GM18502 (cell line): ENCODE data around the gene COL18A1.

ENCODE experiments used
- ATAC-seq: cut with Tn5 transposase; IDR thresholded peaks from one replicate; pipeline ENCODE4 v1.9.1; 2021; ENCODE audit warnings: mild to moderate bottlenecking; ENCODE audit not compliant: unreplicated experiment, poor library complexity

The COL18A1 gene

DNA sequence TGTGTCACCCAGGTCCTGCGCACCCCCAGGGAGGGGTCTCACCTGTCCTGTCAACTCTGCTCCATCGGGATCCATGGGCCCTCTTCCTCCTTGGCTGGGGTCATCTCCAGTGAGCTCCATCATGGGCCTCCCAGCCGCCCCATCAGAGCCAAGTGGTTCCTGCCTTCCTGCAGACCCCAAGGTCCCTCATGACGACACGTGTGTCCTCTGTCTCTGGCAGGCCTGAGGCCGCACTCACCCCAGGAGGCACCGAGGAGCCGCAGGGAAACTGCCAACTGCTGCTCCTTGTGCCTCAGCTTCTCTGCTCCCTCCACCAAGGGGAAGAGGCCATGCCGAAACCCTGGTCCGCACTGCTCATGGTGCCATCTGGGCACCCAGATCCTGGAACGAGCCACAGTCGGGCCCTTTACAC is 46.8 kb downstream of the COL18A1 start:
- ATAC-seq, result no peak

GRCh38 chr21:45452696-45453307 is 47.8 kb downstream of the COL18A1 start:
- no peak for ATAC-seq

DNA sequence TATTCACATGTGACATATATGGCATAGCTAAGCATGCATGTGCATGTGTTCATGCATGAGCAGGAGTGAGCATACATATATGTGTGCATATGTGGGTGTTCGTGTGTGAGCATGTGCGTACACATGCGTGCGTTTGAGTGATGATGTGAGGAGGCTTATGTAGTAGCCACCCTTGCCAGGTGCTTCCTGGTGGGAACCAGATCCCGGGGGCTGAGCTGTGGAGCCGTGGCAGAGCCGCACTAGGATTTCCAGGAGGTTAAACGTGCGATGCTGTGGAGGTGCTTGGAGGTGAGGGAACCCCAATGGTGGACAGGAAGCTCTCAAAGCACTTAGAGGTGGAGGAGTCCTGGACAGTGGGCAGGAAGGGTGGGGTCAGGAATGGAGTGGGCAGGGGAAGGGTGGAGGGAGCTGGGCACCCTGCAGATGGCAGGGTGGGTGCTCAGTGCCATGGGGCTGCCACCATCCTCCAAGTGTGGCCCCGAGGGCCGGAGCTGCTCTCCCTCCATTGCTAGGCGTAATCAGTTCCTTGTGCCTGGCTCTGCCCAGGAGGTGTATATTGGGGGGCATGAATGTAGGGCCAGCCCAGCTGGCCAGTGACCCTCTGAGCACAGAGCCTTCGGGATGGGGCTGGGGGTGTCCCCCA is 48.5 kb downstream of the COL18A1 start:
- no peak for ATAC-seq

- no peak for ATAC-seq
Observed at GRCh38 chr21:45454060-45454925, 49.3 kb downstream of the COL18A1 start.

DNA sequence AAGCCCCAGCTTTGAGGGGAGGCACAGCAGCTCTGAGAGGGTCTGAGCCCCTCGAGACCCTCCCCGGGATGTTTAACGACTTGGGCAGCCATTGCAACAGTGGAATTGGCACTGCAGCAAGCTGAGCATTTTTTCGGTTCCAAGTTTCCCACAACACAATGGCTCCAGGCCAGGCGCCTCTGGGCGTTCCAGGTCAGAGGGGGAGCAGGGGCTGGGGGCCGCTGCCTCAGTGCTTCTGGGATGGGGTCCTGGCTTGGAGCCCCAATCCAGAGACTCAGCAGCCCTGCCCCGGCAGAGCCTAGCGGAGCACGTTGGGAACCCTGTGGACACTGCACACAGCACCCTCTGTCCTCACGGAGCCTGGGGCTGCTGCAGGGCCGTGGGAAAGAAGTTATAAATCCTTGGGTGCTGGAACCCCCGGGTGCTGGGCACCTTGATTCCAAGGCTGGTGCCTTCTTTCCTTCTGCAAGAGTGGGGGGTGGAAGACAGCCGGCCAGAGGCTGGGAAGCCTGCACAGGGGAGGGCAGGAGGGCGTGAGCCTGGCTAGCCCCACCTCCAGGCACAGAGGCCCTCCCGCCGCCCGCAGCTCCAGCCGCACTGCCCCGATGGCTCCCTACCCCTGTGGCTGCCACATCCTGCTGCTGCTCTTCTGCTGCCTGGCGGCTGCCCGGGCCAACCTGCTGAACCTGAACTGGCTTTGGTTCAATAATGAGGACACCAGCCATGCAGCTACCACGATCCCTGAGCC is 50.1 kb downstream of the COL18A1 start:
- ATAC-seq, result no peak

GRCh38 chr21:45455674-45456583 is 51.0 kb downstream of the COL18A1 start:
- no peak for ATAC-seq

DNA sequence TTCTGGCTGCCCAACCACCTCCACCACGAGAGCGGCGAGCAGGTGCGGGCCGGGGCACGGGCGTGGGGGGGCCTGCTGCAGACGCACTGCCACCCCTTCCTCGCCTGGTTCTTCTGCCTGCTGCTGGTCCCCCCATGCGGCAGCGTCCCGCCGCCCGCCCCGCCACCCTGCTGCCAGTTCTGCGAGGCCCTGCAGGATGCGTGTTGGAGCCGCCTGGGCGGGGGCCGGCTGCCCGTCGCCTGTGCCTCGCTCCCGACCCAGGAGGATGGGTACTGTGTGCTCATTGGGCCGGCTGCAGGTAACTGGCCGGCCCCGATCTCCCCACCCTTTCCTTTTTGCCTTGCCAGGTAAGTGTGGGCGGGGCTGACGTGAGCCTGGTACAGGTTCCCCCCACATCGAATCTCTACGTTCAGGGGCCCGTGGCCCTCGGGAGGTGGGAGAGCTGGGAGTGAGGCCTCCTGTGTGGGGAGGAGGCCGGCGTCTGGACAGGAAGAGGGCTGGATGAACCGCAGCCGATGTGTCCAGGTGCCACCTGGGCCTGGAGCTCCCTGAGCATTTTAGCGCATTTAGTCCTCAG is 51.7 kb downstream of the COL18A1 start:
- no peak for ATAC-seq

GRCh38 chr21:45457161-45457831 is 52.3 kb downstream of the COL18A1 start:
- no peak for ATAC-seq

DNA sequence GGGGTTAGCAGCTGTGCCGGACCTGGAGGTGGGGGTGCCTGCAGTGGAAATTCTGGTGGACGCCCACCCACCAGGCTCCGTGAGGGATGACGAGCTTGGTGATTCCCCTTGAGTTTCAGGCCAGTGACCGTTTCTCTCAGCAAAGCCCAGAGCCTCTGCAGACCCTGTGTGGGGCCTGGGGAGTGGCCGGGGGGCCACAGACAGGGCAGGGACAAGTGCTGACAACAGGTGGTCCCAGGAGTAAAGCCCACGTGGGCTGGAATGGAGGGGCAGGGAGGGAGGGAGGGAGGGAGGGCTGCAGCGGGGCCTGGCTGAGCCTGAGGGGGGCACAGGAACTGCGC is 52.8 kb downstream of the COL18A1 start:
- no peak for ATAC-seq

DNA sequence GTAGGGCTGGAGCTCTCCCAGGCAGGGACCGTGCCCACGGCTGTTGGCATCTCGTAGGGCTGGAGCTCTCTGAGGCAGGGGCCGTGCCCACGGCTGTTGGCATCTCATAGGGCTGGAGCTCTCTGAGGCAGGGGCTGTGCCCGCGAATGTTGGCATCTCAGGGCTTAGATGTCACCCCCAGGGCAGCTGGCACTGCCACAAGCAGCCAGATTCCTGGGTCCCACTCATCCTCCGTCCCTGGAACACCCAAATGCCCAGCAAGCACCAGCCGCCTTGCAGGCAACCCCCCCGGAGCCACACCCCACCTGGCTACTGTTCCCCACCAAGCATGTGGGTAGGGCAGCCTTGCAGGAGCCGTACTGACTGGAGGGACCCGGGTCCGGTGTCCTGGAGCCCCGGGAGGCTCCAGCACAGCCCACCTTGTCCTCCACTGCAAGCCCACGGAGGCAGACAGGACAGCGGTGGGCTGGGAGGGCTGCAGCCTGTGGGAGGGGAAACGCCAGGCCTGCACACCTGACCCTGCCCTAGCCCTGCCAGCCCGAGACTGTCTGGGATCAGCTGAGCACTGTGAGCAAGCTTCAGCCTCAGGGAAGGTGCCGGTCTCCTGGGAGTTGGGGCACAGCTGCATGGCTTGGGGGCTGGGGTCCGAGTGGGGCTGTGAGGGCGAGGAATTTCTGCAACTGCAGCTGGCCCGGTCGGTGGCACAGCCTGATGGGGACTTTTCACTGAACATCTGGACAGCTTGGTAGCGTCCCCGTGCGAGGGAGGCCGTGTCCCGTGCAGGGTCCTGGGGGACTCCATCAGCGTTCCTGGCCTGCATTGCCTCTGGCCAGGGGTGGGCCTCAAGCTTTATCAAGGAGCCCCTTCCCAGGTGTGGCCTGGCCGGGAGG is 53.6 kb downstream of the COL18A1 start:
- no peak for ATAC-seq

DNA sequence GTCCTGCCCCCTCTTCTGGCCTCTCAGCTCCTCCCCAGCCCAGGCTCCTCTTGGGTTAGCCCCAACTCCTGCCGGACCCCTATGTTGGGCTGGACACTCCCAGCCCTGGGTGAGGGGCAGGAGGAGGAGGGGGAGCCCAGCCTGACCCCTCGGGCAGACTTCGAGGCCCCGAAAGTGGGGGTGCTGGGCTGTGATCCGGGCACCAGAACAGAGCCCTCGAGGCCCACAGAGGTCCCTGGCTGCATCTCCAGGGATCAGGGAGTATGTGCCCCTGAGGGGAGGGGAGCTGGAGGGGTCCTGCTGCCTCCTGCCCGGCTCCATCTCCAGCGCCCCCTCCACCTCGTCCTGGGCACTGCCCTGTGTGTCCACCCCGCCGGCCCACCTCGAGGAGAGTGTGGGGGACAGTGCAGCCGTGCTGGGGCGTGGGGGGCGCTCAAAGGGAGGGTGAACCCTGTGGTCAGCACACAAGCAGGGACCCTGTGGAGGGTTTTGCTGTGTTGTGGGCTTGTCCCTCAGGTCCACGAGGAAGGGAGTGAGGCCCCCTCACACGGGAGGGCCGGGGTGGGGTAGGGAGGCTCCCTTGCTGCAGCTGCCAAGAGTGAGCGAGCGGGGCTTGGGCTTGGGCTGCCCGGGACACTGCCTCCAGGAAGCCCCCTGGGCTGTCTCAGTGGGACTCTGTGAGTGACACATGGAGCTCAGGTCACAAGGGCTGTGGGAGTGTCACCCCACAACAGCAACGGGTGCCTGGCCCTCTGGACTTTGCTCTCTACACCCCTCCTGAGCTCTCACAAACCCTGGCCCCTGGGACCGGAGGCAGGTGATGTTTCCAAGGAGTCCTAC is 54.4 kb downstream of the COL18A1 start:
- no peak for ATAC-seq

DNA sequence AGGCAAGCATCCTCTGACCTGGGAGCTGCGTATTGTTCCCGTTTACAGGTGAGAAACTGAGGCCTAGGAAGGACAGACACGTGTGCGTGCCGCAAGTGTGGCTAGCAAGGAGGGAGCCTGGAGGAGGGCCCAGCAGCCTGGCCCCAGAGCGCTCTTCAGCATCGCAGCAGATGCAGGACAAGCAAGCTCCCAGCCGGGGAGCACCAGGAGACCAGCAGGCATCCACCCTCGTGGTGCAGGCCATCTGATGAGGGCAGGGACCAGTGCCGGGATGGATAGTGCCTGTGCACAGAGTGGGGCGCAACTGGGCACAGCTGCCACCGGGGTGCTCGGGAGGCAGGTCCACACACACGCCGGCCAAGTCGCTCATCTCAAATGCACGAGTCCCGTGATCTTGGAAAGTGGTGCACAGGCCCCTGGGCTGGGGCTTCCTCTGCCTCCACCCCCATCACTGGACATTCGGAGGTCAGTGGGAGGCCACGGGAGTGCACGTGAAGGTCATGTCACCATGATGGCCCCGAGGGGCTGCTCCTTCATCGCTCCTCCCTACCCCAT is 55.1 kb downstream of the COL18A1 start:
- no peak for ATAC-seq

GRCh38 chr21:45460611-45461368 is 55.8 kb downstream of the COL18A1 start:
- ATAC-seq, result no peak

GRCh38 chr21:45461369-45461750 is 56.4 kb downstream of the COL18A1 start:
- no peak for ATAC-seq

- no peak for ATAC-seq
Observed at GRCh38 chr21:45461806-45462341, 56.9 kb downstream of the COL18A1 start.

DNA sequence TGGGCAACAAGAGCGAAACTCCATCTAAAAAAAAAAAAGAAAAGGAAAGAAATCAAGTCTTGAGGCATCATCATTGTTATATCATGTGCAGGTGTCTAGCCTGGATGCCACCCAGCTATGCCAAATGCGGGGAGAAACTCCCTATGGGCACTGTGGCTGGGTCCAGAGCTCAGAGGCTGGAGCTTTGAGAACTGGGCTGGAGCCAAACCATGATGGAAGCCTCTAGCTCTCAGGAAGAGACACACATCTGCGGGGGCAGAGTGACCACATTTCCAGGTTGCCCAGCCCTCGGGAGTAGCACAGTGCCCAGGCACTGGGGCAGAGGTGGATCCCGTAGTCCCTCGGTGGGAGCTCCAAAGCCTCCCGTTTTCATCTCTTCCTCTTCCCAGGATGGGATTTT is 58.9 kb downstream of the COL18A1 start:
- ATAC-seq, result no peak
